Measurements from ENCODE around the gene LY6G6D.

Gene LY6G6D

GRCh38 chr6:31737991-31738979 lies 23.1 kb downstream of the LY6G6D start:
- peak; percentile 54 for TF ChIP-seq CTCF (conservative IDR thresholded peaks at IDR 0.05)
- TF ChIP-seq ZFX (IDR thresholded peaks at IDR 0.05), result no peak
- H3K27ac ChIP-seq, result peak overlapping the region; percentile 95

- TF ChIP-seq ZFX (IDR thresholded peaks at IDR 0.05) (peak; percentile 54; the same call in 1 of the 2 replicates), CTCF (conservative IDR thresholded peaks at IDR 0.05) (no peak)
- peak within 1 kb of the TSS; percentile 95 for H3K27ac ChIP-seq
Measured at GRCh38 chr6:31739639-31740396, 24.7 kb downstream of the LY6G6D start, which contains the start of gene MSH5. MSH5 (plus strand) TSS chr6:31740005; CDS start chr6:31740467, 462 bp downstream.

GRCh38 chr6:31740397-31741223 lies 25.5 kb downstream of the LY6G6D start:
- H3K27ac ChIP-seq, result peak overlapping the region; percentile 95
- TF ChIP-seq CTCF (conservative IDR thresholded peaks at IDR 0.05) (no peak), ZFX (IDR thresholded peaks at IDR 0.05) (no peak; the same call in 1 of the 2 replicates)

GRCh38 chr6:31741815-31742214 lies 26.7 kb downstream of the LY6G6D start:
- no peak overlapping the region for H3K27ac ChIP-seq
- no peak for TF ChIP-seq ZFX (IDR thresholded peaks at IDR 0.05)
- TF ChIP-seq CTCF (conservative IDR thresholded peaks at IDR 0.05), result no peak

- H3K27ac ChIP-seq, result no peak overlapping the region
Measured at GRCh38 chr6:31742894-31743293, 27.7 kb downstream of the LY6G6D start.

GRCh38 chr6:31744422-31744821 lies 29.3 kb downstream of the LY6G6D start:
- no peak overlapping the region for H3K27ac ChIP-seq
- TF ChIP-seq ZFX (IDR thresholded peaks at IDR 0.05) (no peak), CTCF (conservative IDR thresholded peaks at IDR 0.05) (no peak)

More at GRCh38 chr6:31742894-31743293, 27.7 kb downstream of the LY6G6D start:
- TF ChIP-seq CTCF (conservative IDR thresholded peaks at IDR 0.05) (no peak), ZFX (IDR thresholded peaks at IDR 0.05) (no peak)
